Small intestine (tissue), 7 donors: ENCODE data around the gene PTTG1IP. TPM values are rescaled to one million over a fixed set of nuclear protein-coding genes. Genes with fewer than 3 reads are reported as not detected.

Experiments
- DNase-seq, 2 donors: peaks; one replicate each; pipeline versions ENCODE4 v3.0.0 to v3.0.0-alpha.2; 2013
- FAIRE-seq: peaks from 2 replicates; lab custom pipeline; 2012; peaks lifted over from hg19 to GRCh38; lab: Jason Lieb, UNC
- H3K27ac ChIP-seq, 3 donors: one replicate each; pipeline ENCODE4 v1.5.1; 2013; ENCODE audit warnings: low read length in 2 of 3, mild to moderate bottlenecking in 2 of 3, control low read depth in 1 of 3, inconsistent platforms in 1 of 3, low read depth in 1 of 3, moderate library complexity in 1 of 3
- H3K27me3 ChIP-seq, 3 donors: one replicate each; pipeline ENCODE4 v1.6.1; 2013; ENCODE audit warnings: low read length in 3 of 3, inconsistent platforms in 1 of 3; ENCODE audit not compliant: control insufficient read depth in 3 of 3, insufficient read depth in 3 of 3
- H3K36me3 ChIP-seq, 3 donors: one replicate each; pipeline ENCODE4 v1.6.1; 2013; ENCODE audit warnings: low read length in 3 of 3, inconsistent platforms in 1 of 3, low read depth in 1 of 3, mild to moderate bottlenecking in 1 of 3, moderate library complexity in 1 of 3; ENCODE audit not compliant: control insufficient read depth in 3 of 3, insufficient read depth in 2 of 3
- H3K4me1 ChIP-seq, 3 donors: one replicate each; pipeline ENCODE4 v1.6.1; 2013; ENCODE audit warnings: low read length in 2 of 3, inconsistent platforms in 1 of 3, low read depth in 1 of 3, mild to moderate bottlenecking in 1 of 3, moderate library complexity in 1 of 3; ENCODE audit not compliant: control insufficient read depth in 3 of 3, insufficient read depth in 2 of 3
- H3K4me3 ChIP-seq, 3 donors: one replicate each; pipeline ENCODE4 v1.5.1; 2013; ENCODE audit warnings: low read length in 3 of 3, control low read depth in 1 of 3, inconsistent platforms in 1 of 3, low read depth in 1 of 3, mild to moderate bottlenecking in 1 of 3, moderate library complexity in 1 of 3
- H3K9me3 ChIP-seq, 2 donors: one replicate each; pipeline ENCODE4 v1.6.1; 2013; ENCODE audit warnings: low read depth in 1 of 2, low read length in 1 of 2; ENCODE audit not compliant: control insufficient read depth in 2 of 2, insufficient read depth in 1 of 2
- WGBS, 3 donors: extraction: QIAGEN DNeasy Blood & Tissue Kit; methylation state at CpG; one replicate each; pipeline ENCODE4 v1.1.7; 2013; 5-methylcytosine and 5-hydroxymethylcytosine counted together
- polyA plus RNA-seq, 4 donors: library from polyadenylated mRNA; stranded (reverse) in 3 of 4; unstranded in 1 of 4; fragments of 200-250 nt in 3 of 4; fragments of 120-200 nt in 1 of 4; gene quantifications; one replicate each; pipeline versions ENCODE4 v1.2.1 to v1.2.3, GENCODE V29; 2013
- donor health status: healthy with polysubstance abuse.
- donor health status: control.
- donor health status: control.
- donor health status: Bipolar disorder and iron deficiency.
- donor health status: healthy.

PTTG1IP gene
- polyA plus RNA-seq, 4 donors = 116 to 330 (median 128) TPM

- no peaks in the 10 kb centered on the region for H3K27me3 ChIP-seq
- H3K4me3 ChIP-seq = peak overlapping the region in 2 of 3 donors; percentile 49 to 59
- H3K36me3 ChIP-seq = no peaks in the 10 kb centered on the region
- no peaks in the 10 kb centered on the region for H3K9me3 ChIP-seq
- H3K4me1 ChIP-seq = peaks cover 2 to 40% (median 17%) of the 10 kb centered on the region in 3 donors
- H3K27ac ChIP-seq = peak overlapping the region; percentile 90 to 96 (median 92)
- 24 to 26% (median 26%) methylated on average over 6 of the region's 6 CpGs for WGBS, 3 donors
- no peak for FAIRE-seq
- peak in 1 of 2 donors; percentile 46 for DNase-seq
Measured at GRCh38 chr21:44875316-44875700, 1.8 kb upstream of the PTTG1IP start.

- 3 to 5% (median 4%) methylated on average over 49 of the region's 49 CpGs for WGBS, 3 donors
- peaks cover 2 to 44% (median 17%) of the 10 kb centered on the region in 3 donors for H3K4me1 ChIP-seq
- FAIRE-seq (no peak), DNase-seq (peak in 1 of 2 donors; percentile 43)
- H3K4me3 ChIP-seq = peak overlapping the region; percentile 46 to 59 (median 49)
- H3K9me3 ChIP-seq = no peaks in the 10 kb centered on the region
- no peaks in the 10 kb centered on the region for H3K27me3 ChIP-seq
- H3K36me3 ChIP-seq = no peaks in the 10 kb centered on the region
- peak overlapping the region; percentile 90 to 96 (median 92) for H3K27ac ChIP-seq
Measured at GRCh38 chr21:44874497-44875315, 1.2 kb upstream of the PTTG1IP start.

DNA sequence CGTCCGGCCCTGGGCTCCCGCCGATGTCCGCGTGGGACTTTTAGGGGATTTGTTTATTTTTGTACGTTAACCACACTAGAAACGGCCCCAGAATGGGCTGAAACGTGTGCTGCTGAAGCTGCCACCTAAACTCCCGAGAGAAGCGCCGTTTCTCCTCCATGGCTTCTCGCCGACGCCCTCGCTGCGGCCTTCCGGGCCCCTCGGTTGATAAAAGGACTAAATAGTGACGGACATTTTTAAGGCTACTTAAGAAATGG lies 678 bp upstream of the PTTG1IP start:
- DNase-seq (peak; percentile 28 to 68), FAIRE-seq (no peak)
- peak overlapping the region; percentile 46 to 59 (median 49) for H3K4me3 ChIP-seq
- 1 to 3% (median 2%) methylated on average over 20 of the region's 20 CpGs for whole genome bisulfite sequencing, 3 donors
- no peaks in the 10 kb centered on the region for H3K36me3 ChIP-seq
- no peaks in the 10 kb centered on the region for H3K27me3 ChIP-seq
- no peaks in the 10 kb centered on the region for H3K9me3 ChIP-seq
- H3K27ac ChIP-seq = peak overlapping the region; percentile 90 to 96 (median 92)
- H3K4me1 ChIP-seq = peaks cover 4 to 45% (median 17%) of the 10 kb centered on the region in 3 donors

DNA sequence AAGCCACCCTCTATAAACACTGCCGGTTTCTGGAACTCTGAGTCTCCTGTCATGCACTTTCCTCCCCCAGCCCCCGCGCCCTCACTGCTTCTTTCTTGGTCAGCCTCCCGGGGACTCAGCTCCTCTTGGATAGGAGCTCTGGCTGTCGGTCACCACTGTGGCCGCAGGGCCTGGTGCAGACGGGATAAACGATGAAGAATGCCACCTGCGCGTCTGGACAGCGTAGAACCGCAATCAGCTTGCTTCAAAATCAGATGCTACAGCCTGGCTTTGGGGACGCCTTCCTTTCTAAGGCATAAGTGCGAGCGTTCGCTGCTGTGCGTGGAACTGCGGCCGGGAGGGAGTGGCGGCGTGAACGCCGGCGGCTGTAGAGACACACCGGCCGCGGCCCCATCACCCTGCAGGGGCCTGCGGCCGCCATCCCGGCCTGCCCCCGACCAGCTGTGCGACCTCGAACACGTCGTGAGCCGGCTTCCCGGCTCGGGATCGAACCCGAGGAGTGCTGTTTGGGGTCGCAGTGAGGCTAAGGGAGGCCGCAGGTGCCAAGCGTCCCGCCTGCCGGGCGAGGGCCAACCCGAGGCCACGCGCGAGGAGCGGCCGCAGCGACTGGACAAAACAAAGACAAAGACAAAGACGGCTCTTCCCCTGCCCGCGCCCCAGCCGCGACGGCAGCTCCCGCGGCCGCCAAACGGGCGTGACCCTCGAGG lies 688 bp downstream of the PTTG1IP start:
- peak overlapping the region; percentile 69 to 85 (median 74) for H3K27ac ChIP-seq
- no peaks in the 10 kb centered on the region for H3K27me3 ChIP-seq
- H3K4me3 ChIP-seq = peak overlapping the region; percentile 76 to 94 (median 87)
- 1% methylated on average over 49 to 65 of the region's 65 CpGs for WGBS, 3 donors
- peaks cover 0 to 5% (median 0%) of the 10 kb centered on the region in 3 donors for H3K36me3 ChIP-seq
- DNase-seq (peak in 1 of 2 donors; percentile 66), FAIRE-seq (no peak)
- H3K4me1 ChIP-seq = peaks cover 6 to 32% (median 18%) of the 10 kb centered on the region in 3 donors
- H3K9me3 ChIP-seq = no peaks in the 10 kb centered on the region

- peak in 1 of 2 donors; percentile 49 for DNase-seq
- Histone ChIP-seq H3K27ac (peak overlapping the region; percentile 69 to 85 (median 74)), H3K9me3 (no peaks in the 10 kb centered on the region), H3K27me3 (no peaks in the 10 kb centered on the region), H3K4me1 (peaks cover 6 to 31% (median 18%) of the 10 kb centered on the region in 3 donors), H3K36me3 (peaks cover 0 to 8% (median 0%) of the 10 kb centered on the region in 3 donors), H3K4me3 (peak overlapping the region; percentile 76 to 94 (median 87))
- no peak for FAIRE-seq
- 8 to 14% (median 11%) methylated on average over 3 of the region's 3 CpGs for WGBS, 3 donors
Measured at GRCh38 chr21:44872323-44872648, 1.2 kb downstream of the PTTG1IP start.

DNA sequence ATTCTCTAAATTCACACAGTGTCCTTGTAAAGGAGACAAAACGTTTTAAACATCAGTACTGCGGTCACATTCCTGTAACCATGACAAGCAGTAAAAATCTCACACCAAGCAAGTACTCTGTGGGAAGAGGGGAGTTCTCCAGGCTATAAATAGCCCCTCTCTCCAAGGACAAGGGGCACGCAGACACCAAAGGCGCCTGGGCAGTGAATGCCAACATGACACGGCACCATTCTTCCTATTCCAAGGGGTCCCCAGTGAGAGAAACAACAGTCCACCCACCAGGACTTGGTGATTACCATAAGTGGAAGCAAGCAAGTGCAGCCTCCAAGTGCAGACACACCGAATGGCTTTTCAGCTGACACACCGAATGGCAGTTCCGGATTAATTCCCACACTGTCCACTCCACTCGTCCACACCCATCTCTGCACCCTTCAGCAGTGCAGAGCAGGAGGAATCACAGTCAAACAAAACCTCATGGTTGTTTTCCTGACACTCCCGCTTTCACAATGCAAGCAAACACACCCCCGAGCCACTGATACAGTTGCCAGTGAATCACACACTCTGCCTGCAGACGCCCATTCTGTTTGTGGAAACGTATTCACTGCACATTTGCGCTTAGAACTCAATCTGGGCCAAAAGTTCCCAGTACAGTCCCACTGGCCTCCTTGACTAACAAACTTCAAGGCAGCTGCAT lies 1.8 kb downstream of the PTTG1IP start:
- H3K4me3 ChIP-seq = peak overlapping the region in 2 of 3 donors; percentile 76 to 87
- 26 to 32% (median 29%) methylated on average over 14 of the region's 14 CpGs for WGBS, 3 donors
- no peak for FAIRE-seq
- H3K27ac ChIP-seq = peak overlapping the region; percentile 69 to 85 (median 74)
- H3K9me3 ChIP-seq = no peaks in the 10 kb centered on the region
- peaks cover 0 to 14% (median under 1%) of the 10 kb centered on the region in 3 donors for H3K36me3 ChIP-seq
- H3K27me3 ChIP-seq = no peaks in the 10 kb centered on the region
- H3K4me1 ChIP-seq = peaks cover 9 to 34% (median 18%) of the 10 kb centered on the region in 3 donors
- DNase-seq = peak; percentile 66 to 75

GRCh38 chr21:44870748-44871495 lies 2.6 kb downstream of the PTTG1IP start:
- Histone ChIP-seq H3K27me3 (no peaks in the 10 kb centered on the region), H3K9me3 (no peaks in the 10 kb centered on the region), H3K4me3 (no peak overlapping the region), H3K27ac (peak overlapping the region in 2 of 3 donors; percentile 15 to 76), H3K36me3 (peaks cover 0 to 14% (median 1%) of the 10 kb centered on the region in 3 donors), H3K4me1 (peaks cover 11 to 38% (median 18%) of the 10 kb centered on the region in 3 donors)
- DNase-seq (peak; percentile 39 to 44), FAIRE-seq (no peak)
- WGBS, 3 donors = 41 to 56% (median 53%) methylated on average over 10 of the region's 10 CpGs
